ENCODE results near the gene RELA. TPM values are rescaled to one million over a fixed set of nuclear protein-coding genes. Genes with fewer than 3 reads are reported as not detected.

The RELA gene
- total RNA-seq, 4 donors from 2014 or later = 61.9 to 73.5 (median 67.5) TPM

DNA sequence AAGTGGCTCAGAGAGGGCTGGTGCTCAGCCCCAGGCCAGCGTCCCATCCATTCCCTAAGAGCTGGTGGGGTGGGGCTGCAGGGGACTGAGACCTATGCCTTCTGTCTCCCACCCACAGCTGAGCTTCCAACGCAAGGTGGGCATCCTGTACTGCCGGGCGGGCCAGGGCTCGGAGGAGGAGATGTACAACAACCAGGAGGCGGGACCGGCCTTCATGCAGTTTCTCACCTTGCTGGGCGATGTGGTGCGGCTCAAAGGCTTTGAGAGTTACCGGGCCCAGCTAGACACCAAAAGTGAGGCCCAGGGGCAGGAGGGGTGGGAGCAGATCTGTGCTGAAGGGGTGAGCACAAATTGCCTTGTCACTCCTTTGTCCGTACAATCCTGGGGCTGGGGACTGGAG lies 17.9 kb downstream of the RELA start:
- no peak for DNase-seq (ENCODE audit: low spot score in 2 of 2)
- H3K4me3 ChIP-seq (ENCODE audit: low read depth, poor library complexity, severe bottlenecking) = no peak overlapping the region
- WGBS, 2 donors = 87 to 94% methylated on average over 9 to 11 of the region's 11 CpGs
- intact Hi-C loops (cut with DNase I; ENCODE audit: low total_unique reads) = no loop called here
- no peak for TF ChIP-seq POLR2A (IDR thresholded peaks at IDR 0.05)
- TF ChIP-seq, protein P1, sequence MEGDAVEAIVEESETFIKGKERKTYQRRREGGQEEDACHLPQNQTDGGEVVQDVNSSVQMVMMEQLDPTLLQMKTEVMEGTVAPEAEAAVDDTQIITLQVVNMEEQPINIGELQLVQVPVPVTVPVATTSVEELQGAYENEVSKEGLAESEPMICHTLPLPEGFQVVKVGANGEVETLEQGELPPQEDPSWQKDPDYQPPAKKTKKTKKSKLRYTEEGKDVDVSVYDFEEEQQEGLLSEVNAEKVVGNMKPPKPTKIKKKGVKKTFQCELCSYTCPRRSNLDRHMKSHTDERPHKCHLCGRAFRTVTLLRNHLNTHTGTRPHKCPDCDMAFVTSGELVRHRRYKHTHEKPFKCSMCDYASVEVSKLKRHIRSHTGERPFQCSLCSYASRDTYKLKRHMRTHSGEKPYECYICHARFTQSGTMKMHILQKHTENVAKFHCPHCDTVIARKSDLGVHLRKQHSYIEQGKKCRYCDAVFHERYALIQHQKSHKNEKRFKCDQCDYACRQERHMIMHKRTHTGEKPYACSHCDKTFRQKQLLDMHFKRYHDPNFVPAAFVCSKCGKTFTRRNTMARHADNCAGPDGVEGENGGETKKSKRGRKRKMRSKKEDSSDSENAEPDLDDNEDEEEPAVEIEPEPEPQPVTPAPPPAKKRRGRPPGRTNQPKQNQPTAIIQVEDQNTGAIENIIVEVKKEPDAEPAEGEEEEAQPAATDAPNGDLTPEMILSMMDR (IDR thresholded peaks at IDR 0.05) = no peak

DNA sequence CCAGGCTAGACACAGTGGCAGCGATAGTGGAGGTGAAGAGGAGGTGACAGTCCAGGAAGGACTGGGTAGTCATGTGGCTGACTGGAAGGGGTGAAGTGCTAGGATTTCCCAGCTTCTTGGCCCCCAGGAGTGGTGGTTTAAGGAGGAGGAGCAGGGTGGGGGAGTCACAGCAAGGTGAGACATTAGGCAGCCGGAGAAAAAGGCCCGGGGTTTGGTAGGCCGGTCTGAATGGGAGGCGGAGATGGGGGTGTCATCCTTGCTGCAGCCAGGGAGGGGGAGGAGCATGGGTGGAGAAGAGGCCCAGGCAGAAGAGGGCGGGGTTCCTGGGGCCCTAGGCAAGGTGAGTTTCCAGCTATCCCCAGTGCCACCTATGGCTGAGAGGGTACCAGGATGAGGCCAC lies 18.7 kb downstream of the RELA start:
- intact Hi-C loops (cut with DNase I; ENCODE audit: low total_unique reads) = no loop called here

DNA sequence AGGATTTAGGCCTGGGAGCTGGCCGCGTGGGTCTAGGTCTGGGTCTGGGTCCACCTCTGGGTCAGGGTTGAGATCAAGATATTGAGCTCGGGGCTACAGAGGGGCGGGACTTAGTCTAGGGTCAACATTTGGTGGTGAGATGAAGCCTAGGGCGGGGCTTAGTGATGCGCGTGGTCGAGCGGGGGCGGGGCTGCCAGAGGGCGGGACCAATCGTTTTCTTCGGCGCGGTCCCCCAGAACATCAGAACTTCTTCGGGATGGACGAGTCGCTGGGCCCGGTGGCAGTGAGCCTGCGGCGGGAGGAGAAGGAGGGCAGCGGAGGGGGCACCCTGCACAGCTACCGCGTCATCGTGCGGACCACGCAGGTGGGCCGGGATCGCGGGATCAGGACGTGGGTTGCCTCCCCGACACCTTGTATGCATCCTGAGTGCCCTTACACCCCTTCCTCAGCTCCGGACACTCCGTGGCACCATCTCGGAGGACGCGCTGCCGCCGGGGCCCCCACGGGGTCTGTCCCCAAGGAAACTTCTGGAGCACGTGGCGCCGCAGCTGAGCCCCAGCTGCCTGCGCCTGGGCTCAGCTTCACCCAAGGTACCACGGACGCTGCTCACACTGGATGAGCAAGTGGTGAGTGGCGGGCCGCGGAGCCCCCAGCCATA lies 20.6 kb downstream of the RELA start:
- 52 to 68% methylated on average over 42 to 48 of the region's 49 CpGs for whole genome bisulfite sequencing, 2 donors
- DNase-seq (ENCODE audit: low spot score in 2 of 2) = no peak
- H3K4me3 ChIP-seq (ENCODE audit: low read depth, poor library complexity, severe bottlenecking) = no peak overlapping the region
- intact Hi-C loops (cut with DNase I; ENCODE audit: low total_unique reads) = no loop called here
- TF ChIP-seq, protein P1 (IDR thresholded peaks at IDR 0.05) = no peak
- no peak for TF ChIP-seq POLR2A (IDR thresholded peaks at IDR 0.05)

More for the DNA sequence above, 18.7 kb downstream of the RELA start:
- H3K4me3 ChIP-seq (ENCODE audit: low read depth, poor library complexity, severe bottlenecking) = no peak overlapping the region
- TF ChIP-seq, protein P1 (IDR thresholded peaks at IDR 0.05) = no peak
- TF ChIP-seq POLR2A (IDR thresholded peaks at IDR 0.05) = no peak
- WGBS, 2 donors = 41 to 61% methylated on average over 6 of the region's 6 CpGs
- DNase-seq (ENCODE audit: low spot score in 2 of 2) = no peak

DNA sequence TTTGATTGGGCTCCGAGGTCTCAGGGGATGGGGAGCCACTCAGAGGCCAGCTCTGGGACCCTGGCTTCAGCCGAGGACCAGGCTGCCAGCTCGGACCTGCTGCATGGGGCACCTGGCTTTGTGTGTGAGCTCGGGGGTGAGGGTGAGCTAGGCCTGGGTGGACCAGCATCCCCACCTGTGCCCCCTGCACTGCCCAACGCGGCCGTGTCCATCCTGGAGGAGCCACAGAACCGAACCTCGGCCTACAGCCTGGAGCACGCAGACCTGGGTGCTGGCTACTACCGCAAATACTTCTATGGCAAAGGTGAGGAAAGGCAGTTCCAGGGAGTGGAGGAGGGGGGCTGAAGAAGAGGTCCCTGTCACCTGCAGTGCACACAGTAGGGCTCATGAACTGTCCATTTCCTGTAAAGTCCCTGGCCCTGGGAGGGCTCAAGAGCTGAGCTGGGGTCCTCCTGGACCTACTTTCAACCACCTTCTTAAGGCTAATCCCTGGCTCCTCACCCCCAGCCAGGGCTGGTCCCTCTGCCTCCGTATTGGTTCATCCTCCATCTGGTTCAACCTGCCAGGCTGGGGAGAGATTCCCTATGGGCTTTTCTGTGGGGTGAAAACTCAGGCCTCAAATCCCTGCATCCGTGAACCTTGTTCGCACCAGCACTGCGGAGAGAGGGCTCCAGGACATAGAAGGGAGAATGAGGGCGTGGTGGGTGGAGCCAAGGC lies 21.3 kb downstream of the RELA start:
- H3K4me3 ChIP-seq (ENCODE audit: low read depth, poor library complexity, severe bottlenecking) = no peak overlapping the region
- 75 to 79% methylated on average over 12 to 16 of the region's 16 CpGs for WGBS, 2 donors
- no peak for TF ChIP-seq POLR2A (IDR thresholded peaks at IDR 0.05)
- TF ChIP-seq, protein P1 (IDR thresholded peaks at IDR 0.05) = no peak
- intact Hi-C loops (cut with DNase I; ENCODE audit: low total_unique reads) = no loop called here
- no peak for DNase-seq (ENCODE audit: low spot score in 2 of 2)

DNA sequence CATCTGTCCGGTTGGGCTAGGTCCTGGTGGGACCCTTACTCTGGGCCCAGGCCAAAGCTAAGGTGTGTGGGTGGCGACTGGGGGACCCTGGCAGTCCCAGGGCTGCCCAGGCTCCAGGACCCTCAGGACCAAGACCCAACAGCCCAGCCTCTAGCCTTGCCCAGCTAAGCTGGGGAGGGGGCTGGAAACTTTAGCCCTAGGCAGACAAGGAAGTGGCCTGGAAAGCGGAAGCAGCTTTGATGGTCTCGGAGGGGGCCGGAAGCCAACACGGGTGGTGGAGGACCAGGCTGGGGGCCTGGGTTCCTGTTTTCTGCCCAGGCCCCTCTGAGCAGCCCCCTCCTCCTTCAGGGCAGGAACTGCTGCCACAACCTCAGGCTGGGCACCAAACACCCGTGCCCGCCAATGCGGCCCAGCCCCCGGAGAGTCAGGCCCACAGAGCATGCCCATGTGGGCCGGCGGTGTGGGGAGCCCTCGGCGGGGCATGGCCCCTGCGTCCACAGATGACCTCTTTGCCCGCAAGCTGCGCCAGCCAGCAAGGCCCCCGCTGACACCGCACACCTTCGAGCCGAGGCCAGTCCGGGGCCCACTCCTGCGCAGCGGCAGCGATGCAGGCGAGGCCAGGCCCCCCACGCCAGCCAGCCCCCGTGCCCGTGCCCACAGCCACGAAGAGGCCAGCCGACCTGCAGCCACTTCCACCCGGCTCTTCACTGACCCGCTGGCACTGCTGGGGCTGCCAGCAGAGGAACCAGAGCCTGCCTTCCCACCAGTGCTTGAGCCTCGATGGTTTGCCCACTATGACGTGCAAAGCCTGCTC lies 22.0 kb downstream of the RELA start:
- TF ChIP-seq, protein P1 (IDR thresholded peaks at IDR 0.05) = no peak
- no peak for TF ChIP-seq POLR2A (IDR thresholded peaks at IDR 0.05)
- no peak overlapping the region for H3K4me3 ChIP-seq (ENCODE audit: low read depth, poor library complexity, severe bottlenecking)
- 68 to 89% methylated on average over 24 to 30 of the region's 35 CpGs for WGBS, 2 donors
- no peak for DNase-seq (ENCODE audit: low spot score in 2 of 2)
- intact Hi-C loops (cut with DNase I; ENCODE audit: low total_unique reads) = no loop called here

All from lower leg skin (tissue), 4 donors.